Ovary (tissue), 3 donors: ENCODE results near the gene RPRD1A.

ENCODE experiments used
- POLR2A ChIP-seq: fragments of 450-650 bp; IDR thresholded peaks from one replicate; pipeline ENCODE4 v1.6.1; 2017; ENCODE audit warnings: antibody characterized with exemption, mild to moderate bottlenecking, moderate library complexity
- TF ChIP-seq, protein P1 (sequence below), 3 donors: fragments of 450-650 bp in 2 of 3; fragments of 200-600 bp in 1 of 3; IDR thresholded peaks; one replicate each; pipeline versions ENCODE4 v1.5.1 to v1.8.0; 2016 to 2022; ENCODE audit warnings: antibody characterized with exemption in 3 of 3, mild to moderate bottlenecking in 1 of 3
- donor health status: DM: no; HTN: no; CAD: no.

DNA sequence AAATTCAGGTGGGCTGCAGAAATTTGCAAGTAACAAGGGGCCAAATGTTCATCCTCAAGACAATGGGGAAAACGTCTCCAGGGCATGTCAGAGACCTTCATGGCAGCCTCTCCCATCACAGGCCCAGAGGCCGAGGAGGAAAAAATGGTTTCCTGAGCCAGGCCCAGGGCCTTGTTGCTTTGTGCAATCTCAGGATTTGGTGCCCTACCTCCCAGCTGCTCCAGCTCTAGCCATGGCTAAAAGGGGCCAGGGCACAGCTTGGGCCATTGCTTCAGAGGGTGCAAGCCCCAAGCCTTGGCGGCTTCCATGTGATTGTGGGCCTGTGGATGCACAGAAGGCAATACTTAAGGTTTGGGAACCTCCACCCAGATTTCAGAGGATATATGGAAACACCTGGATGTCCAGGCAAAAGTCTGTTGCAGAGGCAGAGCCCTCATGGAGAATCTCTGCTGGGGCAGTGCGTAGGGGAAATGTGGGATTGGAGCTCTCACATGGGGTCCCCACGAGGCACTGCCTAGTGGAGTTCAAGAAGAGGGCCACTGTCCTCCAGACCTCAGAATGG lies 29.2 kb downstream of the RPRD1A start:
- TF ChIP-seq, protein P1, sequence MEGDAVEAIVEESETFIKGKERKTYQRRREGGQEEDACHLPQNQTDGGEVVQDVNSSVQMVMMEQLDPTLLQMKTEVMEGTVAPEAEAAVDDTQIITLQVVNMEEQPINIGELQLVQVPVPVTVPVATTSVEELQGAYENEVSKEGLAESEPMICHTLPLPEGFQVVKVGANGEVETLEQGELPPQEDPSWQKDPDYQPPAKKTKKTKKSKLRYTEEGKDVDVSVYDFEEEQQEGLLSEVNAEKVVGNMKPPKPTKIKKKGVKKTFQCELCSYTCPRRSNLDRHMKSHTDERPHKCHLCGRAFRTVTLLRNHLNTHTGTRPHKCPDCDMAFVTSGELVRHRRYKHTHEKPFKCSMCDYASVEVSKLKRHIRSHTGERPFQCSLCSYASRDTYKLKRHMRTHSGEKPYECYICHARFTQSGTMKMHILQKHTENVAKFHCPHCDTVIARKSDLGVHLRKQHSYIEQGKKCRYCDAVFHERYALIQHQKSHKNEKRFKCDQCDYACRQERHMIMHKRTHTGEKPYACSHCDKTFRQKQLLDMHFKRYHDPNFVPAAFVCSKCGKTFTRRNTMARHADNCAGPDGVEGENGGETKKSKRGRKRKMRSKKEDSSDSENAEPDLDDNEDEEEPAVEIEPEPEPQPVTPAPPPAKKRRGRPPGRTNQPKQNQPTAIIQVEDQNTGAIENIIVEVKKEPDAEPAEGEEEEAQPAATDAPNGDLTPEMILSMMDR (IDR thresholded peaks at IDR 0.05), result no peak
- no peak for TF ChIP-seq POLR2A
